Esophagus muscularis mucosa (tissue), 4 donors: ENCODE measurements around the gene NPIPA3. TPM values are rescaled to one million over a fixed set of nuclear protein-coding genes. Genes with fewer than 3 reads are reported as not detected.
"Not testable (repeated sequence)": the region's sequence is repeated elsewhere in the genome, so short reads cannot be mapped to it uniquely, and the experiment has no call there.

Experiments
- DNase-seq: peaks from one replicate; pipeline ENCODE4 v3.0.0-alpha.2; 2017; ENCODE audit errors: extremely low spot score
- H3K27ac ChIP-seq, 4 donors: fragments of 200-600 bp; sonication (generic); replicated peaks in 1 of 4; 1 replicate in 3 of 4; 2 replicates in 1 of 4; pipeline ENCODE4 v1.5.1; 2016 to 2019; ENCODE audit warnings: mild to moderate bottlenecking in 1 of 4
- H3K27me3 ChIP-seq, 4 donors: fragments of 200-600 bp; sonication (generic); one replicate each; pipeline versions ENCODE4 v1.5.1 to v1.6.0; 2016 to 2019
- H3K36me3 ChIP-seq, 4 donors: fragments of 200-600 bp; sonication (generic); one replicate each; pipeline ENCODE4 v1.5.1; 2016 to 2019
- H3K4me1 ChIP-seq, 4 donors: fragments of 200-600 bp; sonication (generic); one replicate each; pipeline ENCODE4 v1.5.1; 2016 to 2019
- H3K4me3 ChIP-seq, 4 donors: fragments of 200-600 bp; sonication (generic); 1 replicate in 2 of 4; 2 replicates in 2 of 4; pipeline ENCODE4 v1.5.1; 2016 to 2019; ENCODE audit warnings: mild to moderate bottlenecking in 4 of 4, moderate library complexity in 1 of 4
- H3K9me3 ChIP-seq, 4 donors: fragments of 200-600 bp; sonication (generic); 1 replicate in 3 of 4; 2 replicates in 1 of 4; pipeline ENCODE4 v1.5.1; 2016 to 2019
- EP300 ChIP-seq: sonication (generic); formaldehyde crosslinking; IDR thresholded peaks from one replicate; pipeline ENCODE4 v1.6.1; 2017; ENCODE audit warnings: antibody characterized with exemption
- POLR2A ChIP-seq: fragments of 450-650 bp; IDR thresholded peaks from one replicate; pipeline ENCODE4 v1.6.1; 2017; ENCODE audit warnings: antibody characterized with exemption, moderate library complexity, mild to moderate bottlenecking, low read depth
- POLR2AphosphoS5 ChIP-seq, 2 donors: sonication (generic); formaldehyde crosslinking; IDR thresholded peaks; one replicate each; pipeline ENCODE4 v1.6.1; 2017; ENCODE audit warnings: antibody characterized with exemption in 2 of 2
- WGBS: methylation state at CpG from one replicate; pipeline ENCODE4 v1.1.5; 2018; 5-methylcytosine and 5-hydroxymethylcytosine counted together
- intact Hi-C: fragments of 100-400 bp; cut with DNase I; formaldehyde crosslinking; loops from one replicate; pipeline ENCODE4 v1.15.1; 2023
- total RNA-seq, 4 donors: library from RNA; depleted of rRNA; stranded (reverse); fragments of >200 nt; gene quantifications; one replicate each; pipeline versions ENCODE4 v1.1.0 to v1.2.1, GENCODE V29; 2016
- TF ChIP-seq, protein P1 (sequence below), 3 experiments: fragments of 200-600 bp in 2 of 3; fragments of 450-650 bp in 1 of 3; sonication (generic) in 2 of 3; IDR thresholded peaks; one replicate each; pipeline ENCODE4 v1.5.1; 2017 to 2019; ENCODE audit warnings: antibody characterized with exemption in 3 of 3, mild to moderate bottlenecking in 2 of 3, moderate library complexity in 1 of 3

The NPIPA3 gene
- total RNA-seq = under 1 TPM in 3 of 4 donors, not detected in 1; 0.69 to 0.84 (median 0.83) TPM

DNA sequence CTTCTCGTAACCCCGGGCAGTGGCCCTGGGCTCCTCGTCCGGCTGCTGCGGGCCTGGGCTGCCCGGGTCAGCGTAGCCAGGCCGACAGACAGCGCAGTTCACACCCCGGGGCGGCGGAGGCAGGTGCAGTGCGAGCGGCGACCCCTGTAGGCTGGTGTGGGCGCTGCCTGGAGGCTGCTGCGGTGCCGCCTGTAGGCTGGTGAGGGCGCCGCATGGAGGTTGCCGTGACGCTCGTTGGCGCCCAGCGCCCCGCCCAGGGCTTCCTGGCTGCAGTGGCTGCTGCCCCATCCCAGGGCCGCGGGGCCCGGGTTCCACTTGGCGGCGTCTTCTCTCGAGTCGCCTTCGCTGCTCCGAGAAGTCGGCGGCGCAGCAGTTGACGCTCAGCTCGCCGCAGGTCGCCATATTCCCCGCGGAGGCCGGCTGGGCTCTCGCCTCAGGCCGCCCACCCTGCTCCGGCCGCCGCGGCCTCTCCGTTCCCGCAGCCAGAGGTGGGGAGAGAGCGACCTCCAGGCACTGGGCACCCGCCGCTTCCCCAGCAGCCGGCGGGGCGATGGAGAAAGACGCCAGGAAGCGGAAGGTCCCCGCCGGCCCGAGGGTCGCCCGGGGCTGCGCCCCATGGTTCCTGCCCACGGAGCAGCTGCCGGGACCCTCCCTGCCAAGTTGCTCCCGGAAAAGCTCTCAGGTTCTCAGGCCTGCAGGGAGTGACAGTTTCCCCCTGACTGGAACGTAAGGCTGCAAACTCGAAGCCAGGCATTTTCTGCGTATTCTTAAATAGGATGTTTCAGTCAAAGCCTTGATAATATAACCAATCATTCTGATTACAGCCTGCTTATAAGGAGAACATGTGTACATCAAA lies at the start of gene NPIPA3:
Gene NPIPA3 (plus strand): TSS at position 256 of the 856 bp plus-strand sequence. CDS start 5,533 bp downstream, outside the sequence.
- intact Hi-C loops, H3K27me3 ChIP-seq, H3K36me3 ChIP-seq, H3K4me1 ChIP-seq, H3K27ac ChIP-seq, H3K4me3 ChIP-seq, H3K9me3 ChIP-seq, DNase-seq: not testable (repeated sequence)
- no CpG with 5 or more reads among the region's 73 CpGs for WGBS

- intact Hi-C loops = no loop called here
- Histone ChIP-seq H3K27me3 (no peaks in the 10 kb centered on the region), H3K4me1 (no peaks in the 10 kb centered on the region), H3K27ac (no peak overlapping the region), H3K9me3 (no peaks in the 10 kb centered on the region), H3K36me3 (peaks cover 78 to 96% (median 91%) of the 10 kb centered on the region in 4 donors), H3K4me3 (no peak overlapping the region)
- 88% methylated on average over 2 of the region's 2 CpGs for WGBS
- TF ChIP-seq EP300 = no peak
- TF ChIP-seq, protein P1, sequence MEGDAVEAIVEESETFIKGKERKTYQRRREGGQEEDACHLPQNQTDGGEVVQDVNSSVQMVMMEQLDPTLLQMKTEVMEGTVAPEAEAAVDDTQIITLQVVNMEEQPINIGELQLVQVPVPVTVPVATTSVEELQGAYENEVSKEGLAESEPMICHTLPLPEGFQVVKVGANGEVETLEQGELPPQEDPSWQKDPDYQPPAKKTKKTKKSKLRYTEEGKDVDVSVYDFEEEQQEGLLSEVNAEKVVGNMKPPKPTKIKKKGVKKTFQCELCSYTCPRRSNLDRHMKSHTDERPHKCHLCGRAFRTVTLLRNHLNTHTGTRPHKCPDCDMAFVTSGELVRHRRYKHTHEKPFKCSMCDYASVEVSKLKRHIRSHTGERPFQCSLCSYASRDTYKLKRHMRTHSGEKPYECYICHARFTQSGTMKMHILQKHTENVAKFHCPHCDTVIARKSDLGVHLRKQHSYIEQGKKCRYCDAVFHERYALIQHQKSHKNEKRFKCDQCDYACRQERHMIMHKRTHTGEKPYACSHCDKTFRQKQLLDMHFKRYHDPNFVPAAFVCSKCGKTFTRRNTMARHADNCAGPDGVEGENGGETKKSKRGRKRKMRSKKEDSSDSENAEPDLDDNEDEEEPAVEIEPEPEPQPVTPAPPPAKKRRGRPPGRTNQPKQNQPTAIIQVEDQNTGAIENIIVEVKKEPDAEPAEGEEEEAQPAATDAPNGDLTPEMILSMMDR (IDR thresholded peaks at IDR 0.05) = no peak
- DNase-seq = no peak
Measured at GRCh38 chr16:14658063-14658462, 45.1 kb upstream of the NPIPA3 start.

GRCh38 chr16:14667347-14668266 lies 35.6 kb upstream of the NPIPA3 start:
- DNase-seq = no peak
- TF ChIP-seq POLR2AphosphoS5 (IDR thresholded peaks at IDR 0.05) (no peak), POLR2A (no peak), EP300 (no peak)
- TF ChIP-seq, protein P1 (IDR thresholded peaks at IDR 0.05) = no peak

GRCh38 chr16:14668556-14669223 lies 34.5 kb upstream of the NPIPA3 start:
- H3K9me3 ChIP-seq = no peaks in the 10 kb centered on the region
- H3K27me3 ChIP-seq = no peaks in the 10 kb centered on the region
- DNase-seq = no peak
- intact Hi-C loops = no loop called here
- H3K36me3 ChIP-seq = peaks cover 37 to 62% (median 57%) of the 10 kb centered on the region in 4 donors
- no peaks in the 10 kb centered on the region for H3K4me1 ChIP-seq
- WGBS = 76% methylated on average over 7 of the region's 7 CpGs
- no peak for TF ChIP-seq POLR2A
- TF ChIP-seq, protein P1 (IDR thresholded peaks at IDR 0.05) = no peak
- no peak for TF ChIP-seq POLR2AphosphoS5 (IDR thresholded peaks at IDR 0.05)
- no peak for TF ChIP-seq EP300
- no peak overlapping the region for H3K4me3 ChIP-seq
- H3K27ac ChIP-seq = no peak overlapping the region

More at GRCh38 chr16:14667347-14668266, 35.6 kb upstream of the NPIPA3 start:
- intact Hi-C loops = no loop called here
- Histone ChIP-seq H3K36me3 (peaks cover 48 to 72% (median 68%) of the 10 kb centered on the region in 4 donors), H3K27me3 (no peaks in the 10 kb centered on the region), H3K4me1 (no peaks in the 10 kb centered on the region), H3K27ac (no peak overlapping the region), H3K4me3 (no peak overlapping the region), H3K9me3 (no peaks in the 10 kb centered on the region)
- WGBS = 84% methylated on average over 14 of the region's 16 CpGs
